ENCODE data around the gene PLSCR1. TPM values are rescaled to one million over a fixed set of nuclear protein-coding genes. Genes with fewer than 3 reads are reported as not detected.
A peak's percentile ranks its signal among the peaks of the same experiment; 100 is the strongest.

The PLSCR1 gene
- total and polyA plus RNA-seq, 9 of the 15 experiments (the other 6 are each of a cell fraction or from before 2014, with no cell fraction given) = 40.6 to 122 (median 69.1) TPM

DNA sequence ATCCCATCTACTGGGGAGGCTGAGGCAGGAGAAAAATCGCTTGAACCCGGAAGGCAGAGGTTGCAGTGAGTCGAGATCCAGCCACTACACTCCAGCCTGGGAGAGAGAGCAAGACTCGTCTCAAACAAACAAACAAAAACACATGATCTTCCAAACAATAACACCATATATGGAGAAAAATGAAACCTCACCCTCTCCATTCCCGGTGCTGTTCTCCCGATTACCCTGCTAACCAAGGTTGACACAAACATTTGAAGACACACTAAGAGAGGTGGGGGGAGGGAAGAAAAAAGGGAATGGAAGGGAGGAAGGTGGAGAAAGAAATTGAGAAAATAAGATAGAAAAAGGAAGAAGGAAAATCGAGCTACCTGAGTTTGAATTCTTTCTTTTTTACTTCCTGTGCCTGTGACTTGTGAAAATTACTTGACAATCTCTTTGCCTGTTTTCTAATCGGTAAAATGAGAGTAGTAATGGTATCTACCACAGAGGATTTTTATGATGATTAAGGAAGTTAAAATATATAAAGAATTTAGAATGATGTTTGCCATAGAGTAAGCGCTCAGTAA lies 73.9 kb downstream of the PLSCR1 start:
- Histone ChIP-seq H4K20me1 (replicated peaks; ENCODE audit: control insufficient read depth, insufficient read depth, low read length) (no peaks in the 10 kb centered on the region), H2AFZ (ENCODE audit: low read depth, low read length) (peak overlapping the region; percentile 97), H3K36me3 (ENCODE audit: control insufficient read depth, insufficient read depth, low read length) (no peaks in the 10 kb centered on the region), H3K9me3 (replicated peaks; ENCODE audit: control insufficient read depth, insufficient read depth, low read depth, low read length) (no peaks in the 10 kb centered on the region), H3K9ac (ENCODE audit: insufficient read depth in 1 of 2, low read depth in 2 of 2, low read length in 2 of 2) (peak overlapping the region in 1 of 2 experiments; percentile 78; a peak in 2 of 4 replicates), H3K27me3 (ENCODE audit: control insufficient read depth in 2 of 2, insufficient read depth in 2 of 2, low read length in 2 of 2) (no peaks in the 10 kb centered on the region), H3K4me1 (replicated peaks in 1 of 2; ENCODE audit: control insufficient read depth in 2 of 2, insufficient read depth in 2 of 2, low read length in 2 of 2) (peaks cover 3 to 9% of the 10 kb centered on the region in 2 experiments; a peak in 2 of 5 replicates), H3K79me2 (ENCODE audit: control insufficient read depth, insufficient read depth, low read length) (peaks cover 2% of the 10 kb centered on the region; the same call in 2 of the 3 replicates), H3K4me2 (ENCODE audit: insufficient read depth, low read length) (peak overlapping the region; percentile 85), H3K27ac (ENCODE audit: extremely low read depth, low read depth, low read length) (peak overlapping the region; percentile 58), H3K9me1 (ENCODE audit: control insufficient read depth, insufficient read depth, low read length) (no peaks in the 10 kb centered on the region), H3K4me3 (no peak overlapping the region)
- ChIA-PET CTCF (ENCODE audit: low intra/inter-chr PET ratio) (no interaction called here), POLR2A (interaction anchor here (3.2 kb wide), 1 partner anchor 11 kb away, joined by 11 read pairs; no protein-coding TSS in a partner anchor)
- no TSS peak for BruUV-seq (replicated peaks)
- DNase-seq (ENCODE audit: extremely low read depth in 1 of 4, low spot score in 3 of 4) (no peak), FAIRE-seq (no peak), ATAC-seq (no peak)
- 40% methylated on average over 8 of the region's 9 CpGs for WGBS (ENCODE audit: insufficient coverage, low coverage, missing lambda C conversion rate)
- in situ Hi-C loops (cut with MboI) (no loop called here), intact Hi-C loops (cut with micrococcal nuclease) (no loop called here)
- TF ChIP-seq TOE1 (IDR thresholded peaks at IDR 0.05; ENCODE audit: borderline replicate concordance) = no peak
- TF ChIP-seq TOE1 (CRISPR knock-in tag; IDR thresholded peaks at IDR 0.05; ENCODE audit: borderline replicate concordance, low read depth) = no peak
- TF ChIP-seq ZNF780A (CRISPR knock-in tag; IDR thresholded peaks at IDR 0.05) = no peak
- TF ChIP-seq, protein P1, sequence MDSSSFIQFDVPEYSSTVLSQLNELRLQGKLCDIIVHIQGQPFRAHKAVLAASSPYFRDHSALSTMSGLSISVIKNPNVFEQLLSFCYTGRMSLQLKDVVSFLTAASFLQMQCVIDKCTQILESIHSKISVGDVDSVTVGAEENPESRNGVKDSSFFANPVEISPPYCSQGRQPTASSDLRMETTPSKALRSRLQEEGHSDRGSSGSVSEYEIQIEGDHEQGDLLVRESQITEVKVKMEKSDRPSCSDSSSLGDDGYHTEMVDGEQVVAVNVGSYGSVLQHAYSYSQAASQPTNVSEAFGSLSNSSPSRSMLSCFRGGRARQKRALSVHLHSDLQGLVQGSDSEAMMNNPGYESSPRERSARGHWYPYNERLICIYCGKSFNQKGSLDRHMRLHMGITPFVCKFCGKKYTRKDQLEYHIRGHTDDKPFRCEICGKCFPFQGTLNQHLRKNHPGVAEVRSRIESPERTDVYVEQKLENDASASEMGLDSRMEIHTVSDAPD (CRISPR knock-in tag; IDR thresholded peaks at IDR 0.05) = no peak
- 0 out of 2 replicates have a peak, but pooled peaks have one; percentile 18 for TF ChIP-seq BCOR (IDR thresholded peaks at IDR 0.05)
- TF ChIP-seq MYBL2 (IDR thresholded peaks at IDR 0.05; ENCODE audit: low read depth) = no peak
- no peak for TF ChIP-seq MYBL2 (CRISPR knock-in tag; IDR thresholded peaks at IDR 0.05; ENCODE audit: borderline replicate concordance)
- TF ChIP-seq ZNF699 (CRISPR knock-in tag; IDR thresholded peaks at IDR 0.05; ENCODE audit: insufficient replicate concordance) = no peak
- TF ChIP-seq GATAD2B (IDR thresholded peaks at IDR 0.05; ENCODE audit: borderline replicate concordance) = no peak
- TF ChIP-seq, protein P2, sequence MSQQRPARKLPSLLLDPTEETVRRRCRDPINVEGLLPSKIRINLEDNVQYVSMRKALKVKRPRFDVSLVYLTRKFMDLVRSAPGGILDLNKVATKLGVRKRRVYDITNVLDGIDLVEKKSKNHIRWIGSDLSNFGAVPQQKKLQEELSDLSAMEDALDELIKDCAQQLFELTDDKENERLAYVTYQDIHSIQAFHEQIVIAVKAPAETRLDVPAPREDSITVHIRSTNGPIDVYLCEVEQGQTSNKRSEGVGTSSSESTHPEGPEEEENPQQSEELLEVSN (IDR thresholded peaks at IDR 0.05; ENCODE audit: borderline replicate concordance in 1 of 2, extremely low read depth in 1 of 2, insufficient read depth in 1 of 2, insufficient read length in 1 of 2, low read depth in 1 of 2, low read length in 1 of 2, poor library complexity in 1 of 2, severe bottlenecking in 1 of 2) = no peak
- no peak for TF ChIP-seq CBX8 (IDR thresholded peaks at IDR 0.05; ENCODE audit: borderline replicate concordance, extremely low read depth, low read depth, low read length, poor library complexity, severe bottlenecking)
- no peak for TF ChIP-seq ZNF324 (CRISPR knock-in tag; IDR thresholded peaks at IDR 0.05)
- TF ChIP-seq KLF1 (tag; IDR thresholded peaks at IDR 0.05) = no peak
- TF ChIP-seq, protein P3, sequence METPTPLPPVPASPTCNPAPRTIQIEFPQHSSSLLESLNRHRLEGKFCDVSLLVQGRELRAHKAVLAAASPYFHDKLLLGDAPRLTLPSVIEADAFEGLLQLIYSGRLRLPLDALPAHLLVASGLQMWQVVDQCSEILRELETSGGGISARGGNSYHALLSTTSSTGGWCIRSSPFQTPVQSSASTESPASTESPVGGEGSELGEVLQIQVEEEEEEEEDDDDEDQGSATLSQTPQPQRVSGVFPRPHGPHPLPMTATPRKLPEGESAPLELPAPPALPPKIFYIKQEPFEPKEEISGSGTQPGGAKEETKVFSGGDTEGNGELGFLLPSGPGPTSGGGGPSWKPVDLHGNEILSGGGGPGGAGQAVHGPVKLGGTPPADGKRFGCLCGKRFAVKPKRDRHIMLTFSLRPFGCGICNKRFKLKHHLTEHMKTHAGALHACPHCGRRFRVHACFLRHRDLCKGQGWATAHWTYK (CRISPR knock-in tag; IDR thresholded peaks at IDR 0.05) = 0 out of 2 replicates have a peak, but pooled peaks have one; percentile 26
- TF ChIP-seq U2AF2 (optimal IDR thresholded peaks at IDR 0.05; ENCODE audit: low read depth, low read length) = no peak
- no peak for TF ChIP-seq SMC3 (conservative IDR thresholded peaks at IDR 0.05; ENCODE audit: insufficient read depth, low read depth, low read length)
- no peak for TF ChIP-seq SIX5 (IDR thresholded peaks at IDR 0.05; ENCODE audit: borderline replicate concordance in 1 of 2, insufficient read depth in 1 of 2, low read depth in 1 of 2, low read length in 2 of 2)
- TF ChIP-seq TRIM24 (IDR thresholded peaks at IDR 0.05) = no peak

All from K562 (cell line).